LNCAP (cell line): ENCODE results near the gene SSR4.

Experiments used
- TF ChIP-seq, protein P1 (sequence below): fragments of 450-650 bp; IDR thresholded peaks from 2 replicates; pipeline ENCODE4 v1.5.1; 2017; ENCODE audit warnings: mild to moderate bottlenecking

Gene SSR4

GRCh38 chrX:153845842-153846241 is 51.4 kb downstream of the SSR4 start:
- TF ChIP-seq, protein P1, sequence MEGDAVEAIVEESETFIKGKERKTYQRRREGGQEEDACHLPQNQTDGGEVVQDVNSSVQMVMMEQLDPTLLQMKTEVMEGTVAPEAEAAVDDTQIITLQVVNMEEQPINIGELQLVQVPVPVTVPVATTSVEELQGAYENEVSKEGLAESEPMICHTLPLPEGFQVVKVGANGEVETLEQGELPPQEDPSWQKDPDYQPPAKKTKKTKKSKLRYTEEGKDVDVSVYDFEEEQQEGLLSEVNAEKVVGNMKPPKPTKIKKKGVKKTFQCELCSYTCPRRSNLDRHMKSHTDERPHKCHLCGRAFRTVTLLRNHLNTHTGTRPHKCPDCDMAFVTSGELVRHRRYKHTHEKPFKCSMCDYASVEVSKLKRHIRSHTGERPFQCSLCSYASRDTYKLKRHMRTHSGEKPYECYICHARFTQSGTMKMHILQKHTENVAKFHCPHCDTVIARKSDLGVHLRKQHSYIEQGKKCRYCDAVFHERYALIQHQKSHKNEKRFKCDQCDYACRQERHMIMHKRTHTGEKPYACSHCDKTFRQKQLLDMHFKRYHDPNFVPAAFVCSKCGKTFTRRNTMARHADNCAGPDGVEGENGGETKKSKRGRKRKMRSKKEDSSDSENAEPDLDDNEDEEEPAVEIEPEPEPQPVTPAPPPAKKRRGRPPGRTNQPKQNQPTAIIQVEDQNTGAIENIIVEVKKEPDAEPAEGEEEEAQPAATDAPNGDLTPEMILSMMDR: no peak
